Fibroblast of pulmonary artery (primary cell): ENCODE data around the gene GNGT1.

Experiments used
- DNase-seq: peaks from one replicate; pipeline ENCODE4 v3.0.0-alpha.2; 2010; ENCODE audit warnings: low read depth
- H3K4me3 ChIP-seq: replicated peaks from 2 replicates; pipeline ENCODE4 v1.5.1; 2011; ENCODE audit warnings: low read depth, mild to moderate bottlenecking, control low read depth, low read length, moderate library complexity
- CTCF ChIP-seq: IDR thresholded peaks from 2 replicates; pipeline ENCODE4 v1.5.1; 2011; ENCODE audit warnings: mild to moderate bottlenecking, control low read depth, low read length, inconsistent platforms; ENCODE audit errors: missing control alignments

Gene GNGT1

DNA sequence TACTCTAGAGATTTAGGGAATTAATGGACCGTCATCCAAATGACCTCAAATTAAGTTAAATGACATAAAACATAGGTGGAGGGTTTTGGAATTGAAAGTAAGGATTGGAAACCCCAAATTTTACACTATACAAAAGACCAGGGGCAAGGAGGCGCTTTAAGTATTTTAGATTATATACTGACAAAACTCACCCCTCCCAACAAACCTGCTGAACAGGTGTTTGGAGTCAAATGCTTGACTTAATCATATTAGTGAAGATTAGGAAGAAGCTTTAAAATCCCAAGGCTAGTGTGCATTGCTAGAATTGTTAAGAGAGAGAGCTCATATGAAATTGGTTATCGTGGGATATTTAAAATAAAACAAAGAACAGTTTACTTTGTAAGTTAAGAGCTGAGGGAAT lies at the start of gene GNGT1:
Gene GNGT1, plus strand, starts transcription at position 301 of the 400 bp plus-strand sequence. CDS start 180 bp downstream, outside the sequence.
- no peak for DNase-seq
- no peak for TF ChIP-seq CTCF
- no peak within 1 kb of the TSS for H3K4me3 ChIP-seq

DNA sequence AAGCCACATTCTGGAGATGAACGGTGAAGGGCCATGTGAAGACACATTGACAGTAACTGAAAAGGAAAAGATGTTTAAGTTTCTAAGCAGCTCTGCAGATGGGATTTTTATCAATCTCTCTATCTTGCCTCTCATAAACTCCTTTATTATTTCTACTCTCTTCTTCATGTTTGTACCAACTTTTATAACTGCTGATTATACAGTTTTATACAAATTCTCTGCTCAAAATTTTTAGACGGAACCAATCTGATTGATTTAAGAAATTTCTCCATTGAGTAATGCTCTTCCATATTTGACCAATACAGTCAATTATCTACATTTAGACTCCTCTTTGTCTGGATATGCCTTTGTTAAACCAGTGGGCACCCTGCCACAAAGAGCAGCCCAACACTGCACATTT lies 47.5 kb upstream of the GNGT1 start:
- H3K4me3 ChIP-seq, result no peak overlapping the region
- DNase-seq, result no peak
- TF ChIP-seq CTCF, result no peak

DNA sequence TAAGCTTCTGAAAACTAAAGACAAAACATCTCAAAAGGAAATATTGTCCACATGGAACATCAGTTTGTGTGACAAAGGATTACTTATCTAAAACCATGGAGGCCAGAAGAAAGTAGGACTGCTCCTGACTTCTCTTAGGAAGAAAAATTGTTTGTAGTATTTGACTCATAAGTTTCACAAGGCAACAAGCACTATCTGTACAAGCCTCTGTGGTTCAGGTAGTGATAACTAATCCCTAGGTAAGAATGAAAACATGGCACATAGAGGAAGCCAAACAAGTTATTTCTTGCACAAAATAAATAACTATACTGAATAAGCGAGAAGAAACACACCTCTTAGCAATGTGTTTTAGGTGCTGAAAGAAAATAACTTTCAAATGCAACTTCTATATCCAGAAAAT lies 46.1 kb upstream of the GNGT1 start:
- DNase-seq, result no peak
- H3K4me3 ChIP-seq, result no peak overlapping the region
- TF ChIP-seq CTCF, result no peak

DNA sequence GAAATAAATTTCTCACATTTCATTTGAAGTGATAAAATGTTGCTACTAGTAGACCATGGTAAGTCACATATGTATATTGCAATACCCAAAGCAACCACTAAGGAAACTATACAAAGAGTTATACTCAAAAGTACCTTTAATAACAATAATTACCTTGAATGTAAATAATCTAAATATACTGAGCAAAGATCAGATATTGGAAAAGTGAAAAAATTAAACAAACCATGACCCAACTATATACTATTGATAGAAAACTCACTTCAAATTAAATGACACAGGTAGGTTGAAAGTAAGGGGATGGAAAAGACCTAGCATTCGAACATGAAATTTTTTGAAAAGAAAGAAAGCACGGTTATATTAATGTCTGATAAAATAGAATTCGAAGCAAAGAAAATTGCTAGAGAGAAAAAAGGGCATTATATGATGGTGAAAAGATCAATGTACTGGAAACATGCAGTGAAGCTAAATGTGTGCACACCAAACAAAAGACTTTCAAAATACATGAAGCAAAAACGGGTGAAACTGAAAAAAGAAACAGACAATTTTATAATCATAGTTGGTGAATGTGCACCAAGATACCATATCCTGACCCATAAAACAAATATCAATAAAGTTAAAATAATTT lies 44.9 kb upstream of the GNGT1 start:
- DNase-seq, result no peak
- no peak overlapping the region for H3K4me3 ChIP-seq
- peak; percentile 18 for TF ChIP-seq CTCF

DNA sequence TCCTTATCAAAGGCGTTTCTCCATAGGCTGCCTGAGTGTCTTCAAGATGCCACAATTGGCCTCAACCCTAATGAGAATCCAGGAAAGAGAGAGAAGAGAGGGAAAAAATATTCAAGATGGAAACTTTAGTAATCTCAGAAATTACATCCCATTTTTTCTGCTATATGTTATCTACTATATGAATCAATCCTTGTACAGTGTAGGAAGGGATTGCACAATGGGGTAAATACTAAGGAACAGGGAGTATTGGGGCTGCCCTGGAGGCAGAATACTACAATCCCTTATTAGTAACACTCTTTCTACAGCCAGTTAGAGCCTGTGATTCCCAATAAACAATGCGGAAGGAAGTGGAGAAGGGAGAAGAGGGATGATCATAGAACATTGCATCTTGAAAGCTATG lies 43.7 kb upstream of the GNGT1 start:
- no peak for DNase-seq
- TF ChIP-seq CTCF, result no peak
- H3K4me3 ChIP-seq, result no peak overlapping the region

GRCh38 chr7:93866886-93867285 lies 39.5 kb upstream of the GNGT1 start:
- no peak overlapping the region for H3K4me3 ChIP-seq
- no peak for DNase-seq
- TF ChIP-seq CTCF, result no peak

GRCh38 chr7:93873998-93874574 lies 32.3 kb upstream of the GNGT1 start:
- no peak for DNase-seq
- H3K4me3 ChIP-seq, result no peak overlapping the region
- no peak for TF ChIP-seq CTCF
